Subcutaneous abdominal adipose tissue (tissue), 5 donors: ENCODE results near the gene ELL.
A peak's percentile ranks its signal among the peaks of the same experiment; 100 is the strongest.

Source experiments
- H3K27ac ChIP-seq: one replicate; pipeline ENCODE4 v1.7.0; 2013; ENCODE audit warnings: low read depth, mild to moderate bottlenecking, inconsistent platforms, low read length, moderate library complexity
- H3K27me3 ChIP-seq, 5 donors: one replicate each; pipeline ENCODE4 v1.7.0; 2013; ENCODE audit warnings: low read length in 5 of 5, inconsistent platforms in 1 of 5; ENCODE audit not compliant: control insufficient read depth in 5 of 5, insufficient read depth in 4 of 5
- H3K36me3 ChIP-seq, 5 donors: one replicate each; pipeline ENCODE4 v1.7.0; 2013; ENCODE audit warnings: low read length in 5 of 5; ENCODE audit not compliant: control insufficient read depth in 5 of 5, insufficient read depth in 5 of 5
- H3K4me1 ChIP-seq, 5 donors: one replicate each; pipeline ENCODE4 v1.7.0; 2013; ENCODE audit warnings: low read length in 5 of 5, mild to moderate bottlenecking in 3 of 5, moderate library complexity in 1 of 5; ENCODE audit not compliant: control insufficient read depth in 5 of 5, insufficient read depth in 5 of 5
- H3K4me3 ChIP-seq, 5 donors: one replicate each; pipeline ENCODE4 v1.7.0; 2013; ENCODE audit warnings: low read length in 5 of 5, low read depth in 1 of 5
- H3K9ac ChIP-seq, 5 donors: one replicate each; pipeline ENCODE4 v1.7.0; 2013; ENCODE audit warnings: low read length in 5 of 5, mild to moderate bottlenecking in 4 of 5, moderate library complexity in 3 of 5
- H3K9me3 ChIP-seq, 5 donors: one replicate each; pipeline ENCODE4 v1.7.0; 2013; ENCODE audit warnings: low read length in 5 of 5; ENCODE audit not compliant: control insufficient read depth in 5 of 5
- donor health status: healthy.
- donor health status: healthy.
- donor health status: healthy.
- donor health status: healthy.
- donor health status: healthy.

The ELL gene

GRCh38 chr19:18436671-18437490, 85.0 kb downstream of the ELL start:
- peaks cover 0 to 9% (median 3%) of the 10 kb centered on the region in 5 donors for H3K27me3 ChIP-seq
- no peaks in the 10 kb centered on the region for H3K9me3 ChIP-seq
- peak overlapping the region in 4 of 5 donors; percentile 22 to 67 (median 42) for H3K4me3 ChIP-seq
- peaks cover 0 to 11% (median 7%) of the 10 kb centered on the region in 5 donors for H3K36me3 ChIP-seq
- no peak overlapping the region for H3K27ac ChIP-seq
- peaks cover 0 to 38% (median 23%) of the 10 kb centered on the region in 5 donors for H3K4me1 ChIP-seq
- no peak overlapping the region for H3K9ac ChIP-seq

- H3K27me3 ChIP-seq, result peaks cover 0 to 9% (median 3%) of the 10 kb centered on the region in 5 donors
- no peak overlapping the region for H3K27ac ChIP-seq
- peaks cover 0 to 11% (median 6%) of the 10 kb centered on the region in 5 donors for H3K36me3 ChIP-seq
- peaks cover 0 to 38% (median 23%) of the 10 kb centered on the region in 5 donors for H3K4me1 ChIP-seq
- no peak overlapping the region for H3K9ac ChIP-seq
- H3K9me3 ChIP-seq, result no peaks in the 10 kb centered on the region
- H3K4me3 ChIP-seq, result peak overlapping the region in 2 of 5 donors; percentile 50 to 67
These were observed 85.8 kb downstream of the ELL start for GRCh38 chr19:18435842-18436670.

- Histone ChIP-seq H3K36me3 (peaks cover 0 to 14% (median 6%) of the 10 kb centered on the region in 5 donors), H3K4me3 (no peak overlapping the region), H3K27me3 (peaks cover 0 to 9% (median 3%) of the 10 kb centered on the region in 5 donors), H3K27ac (no peak overlapping the region), H3K9ac (no peak overlapping the region), H3K9me3 (no peaks in the 10 kb centered on the region), H3K4me1 (peaks cover 0 to 38% (median 23%) of the 10 kb centered on the region in 5 donors)
These were observed 86.6 kb downstream of the ELL start for GRCh38 chr19:18435178-18435841.

- peaks cover 0 to 41% (median 26%) of the 10 kb centered on the region in 5 donors for H3K4me1 ChIP-seq
- no peaks in the 10 kb centered on the region for H3K9me3 ChIP-seq
- no peak overlapping the region for H3K4me3 ChIP-seq
- peaks cover 0 to 9% (median 3%) of the 10 kb centered on the region in 5 donors for H3K27me3 ChIP-seq
- no peak overlapping the region for H3K27ac ChIP-seq
- H3K36me3 ChIP-seq, result peaks cover 0 to 15% (median 6%) of the 10 kb centered on the region in 5 donors
- no peak overlapping the region for H3K9ac ChIP-seq
These were observed 87.3 kb downstream of the ELL start for GRCh38 chr19:18434411-18435175.

- peaks cover 0 to 7% (median 3%) of the 10 kb centered on the region in 5 donors for H3K27me3 ChIP-seq
- no peaks in the 10 kb centered on the region for H3K9me3 ChIP-seq
- H3K27ac ChIP-seq, result no peak overlapping the region
- H3K4me3 ChIP-seq, result no peak overlapping the region
- peaks cover 0 to 45% (median 26%) of the 10 kb centered on the region in 5 donors for H3K4me1 ChIP-seq
- peaks cover 0 to 15% (median 6%) of the 10 kb centered on the region in 5 donors for H3K36me3 ChIP-seq
- no peak overlapping the region for H3K9ac ChIP-seq
These were observed 88.0 kb downstream of the ELL start for GRCh38 chr19:18433735-18434398.

GRCh38 chr19:18433015-18433691, 88.7 kb downstream of the ELL start:
- peaks cover 0 to 19% (median 8%) of the 10 kb centered on the region in 5 donors for H3K36me3 ChIP-seq
- H3K4me1 ChIP-seq, result peaks cover 0 to 42% (median 21%) of the 10 kb centered on the region in 5 donors
- H3K27me3 ChIP-seq, result peaks cover 0 to 4% (median under 1%) of the 10 kb centered on the region in 5 donors
- H3K27ac ChIP-seq, result no peak overlapping the region
- H3K9ac ChIP-seq, result no peak overlapping the region
- peak overlapping the region in 1 of 5 donors; percentile 55 for H3K4me3 ChIP-seq
- no peaks in the 10 kb centered on the region for H3K9me3 ChIP-seq

- Histone ChIP-seq H3K4me3 (no peak overlapping the region), H3K4me1 (peaks cover 0 to 36% (median 17%) of the 10 kb centered on the region in 5 donors), H3K9me3 (no peaks in the 10 kb centered on the region), H3K27me3 (peaks cover 0 to 4% (median 0%) of the 10 kb centered on the region in 5 donors), H3K9ac (no peak overlapping the region), H3K36me3 (peaks cover 0 to 24% (median 11%) of the 10 kb centered on the region in 5 donors), H3K27ac (no peak overlapping the region)
These were observed 89.4 kb downstream of the ELL start for GRCh38 chr19:18432275-18433014.
